GM12874 (cell line): Measurements from ENCODE around the gene SINHCAF.

ENCODE experiments used
- TF ChIP-seq, protein P1 (sequence below): IDR thresholded peaks from 2 replicates; pipeline ENCODE4 v1.5.1; 2011; ENCODE audit warnings: low read depth, mild to moderate bottlenecking, control low read depth, low read length, moderate library complexity; ENCODE audit not compliant: insufficient read depth

Gene SINHCAF

DNA sequence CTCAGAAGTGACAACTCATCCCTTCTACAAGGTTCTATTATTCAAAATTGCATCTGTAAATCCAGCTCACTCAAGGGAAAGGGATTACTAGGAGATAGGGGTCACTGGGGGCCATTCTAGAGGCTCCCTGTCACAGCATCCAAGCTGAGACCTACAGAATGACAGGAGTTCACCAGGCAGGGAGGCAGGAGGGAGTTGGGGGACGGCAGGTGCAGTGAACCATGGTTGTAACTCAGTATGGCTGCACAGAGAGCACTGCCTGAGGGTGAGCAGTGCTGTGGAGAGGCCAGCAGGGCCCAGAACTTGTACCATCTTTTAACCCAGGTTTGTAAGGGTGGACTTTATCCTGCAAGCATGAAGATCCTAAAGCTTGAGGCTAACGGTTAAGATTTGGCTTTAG is 37.9 kb upstream of the SINHCAF start:
- TF ChIP-seq, protein P1, sequence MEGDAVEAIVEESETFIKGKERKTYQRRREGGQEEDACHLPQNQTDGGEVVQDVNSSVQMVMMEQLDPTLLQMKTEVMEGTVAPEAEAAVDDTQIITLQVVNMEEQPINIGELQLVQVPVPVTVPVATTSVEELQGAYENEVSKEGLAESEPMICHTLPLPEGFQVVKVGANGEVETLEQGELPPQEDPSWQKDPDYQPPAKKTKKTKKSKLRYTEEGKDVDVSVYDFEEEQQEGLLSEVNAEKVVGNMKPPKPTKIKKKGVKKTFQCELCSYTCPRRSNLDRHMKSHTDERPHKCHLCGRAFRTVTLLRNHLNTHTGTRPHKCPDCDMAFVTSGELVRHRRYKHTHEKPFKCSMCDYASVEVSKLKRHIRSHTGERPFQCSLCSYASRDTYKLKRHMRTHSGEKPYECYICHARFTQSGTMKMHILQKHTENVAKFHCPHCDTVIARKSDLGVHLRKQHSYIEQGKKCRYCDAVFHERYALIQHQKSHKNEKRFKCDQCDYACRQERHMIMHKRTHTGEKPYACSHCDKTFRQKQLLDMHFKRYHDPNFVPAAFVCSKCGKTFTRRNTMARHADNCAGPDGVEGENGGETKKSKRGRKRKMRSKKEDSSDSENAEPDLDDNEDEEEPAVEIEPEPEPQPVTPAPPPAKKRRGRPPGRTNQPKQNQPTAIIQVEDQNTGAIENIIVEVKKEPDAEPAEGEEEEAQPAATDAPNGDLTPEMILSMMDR = no peak

- TF ChIP-seq, protein P1 = no peak
Measured at GRCh38 chr12:31363416-31363809, 37.5 kb upstream of the SINHCAF start.

GRCh38 chr12:31362759-31363415 is 36.9 kb upstream of the SINHCAF start:
- TF ChIP-seq, protein P1 = no peak

DNA sequence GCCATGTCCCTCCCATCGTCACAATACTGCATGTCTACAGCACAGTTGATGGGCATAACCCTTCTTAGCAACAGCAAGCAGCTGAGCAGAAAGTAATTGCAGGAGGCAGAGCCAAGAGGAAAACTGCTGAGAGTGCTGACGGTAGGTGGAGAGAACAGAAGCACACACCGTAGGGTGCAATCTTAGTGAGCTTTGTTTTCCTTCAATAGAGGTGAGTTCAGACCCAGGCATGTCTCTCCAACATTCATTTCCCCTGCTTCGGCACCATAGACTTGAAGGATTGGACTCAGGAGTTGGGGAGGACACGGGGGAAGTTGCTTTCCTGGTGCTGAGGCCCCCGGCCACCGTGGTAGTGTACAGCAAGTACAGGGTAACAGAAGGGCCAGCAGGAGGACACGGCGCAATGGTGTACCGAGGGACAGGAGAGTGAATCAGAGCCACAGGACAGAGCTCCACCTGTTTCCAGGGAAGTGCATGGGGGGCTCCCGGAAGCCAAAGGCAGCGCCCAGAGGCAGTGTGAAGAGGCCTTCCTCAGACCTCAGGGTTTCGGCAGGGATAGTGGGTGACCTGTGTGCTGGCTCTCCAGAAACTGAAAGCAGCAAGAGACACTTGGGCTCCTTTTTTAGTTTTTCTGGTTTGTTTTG is 36.3 kb upstream of the SINHCAF start:
- TF ChIP-seq, protein P1 = no peak

GRCh38 chr12:31361730-31362114 is 35.8 kb upstream of the SINHCAF start:
- TF ChIP-seq, protein P1 = no peak

DNA sequence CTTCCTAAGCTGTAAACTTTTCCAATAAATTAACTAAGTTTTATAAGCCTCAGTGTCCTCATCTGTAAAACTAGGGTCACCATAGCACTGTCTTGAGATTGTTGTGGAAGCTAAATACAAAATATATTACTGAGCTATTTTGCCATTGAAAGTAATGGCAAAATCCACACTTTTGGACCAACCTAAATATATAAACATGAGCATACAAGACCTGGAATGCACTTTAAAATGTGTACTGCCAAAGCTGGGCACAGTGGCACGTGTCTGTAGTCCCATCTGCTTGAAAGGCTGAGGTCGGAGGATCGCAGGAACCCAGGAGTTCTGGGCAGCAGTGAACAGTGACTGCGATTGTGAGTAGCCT is 29.8 kb upstream of the SINHCAF start:
- TF ChIP-seq, protein P1 = no peak

- TF ChIP-seq, protein P1 = no peak
Measured at GRCh38 chr12:31353750-31354708, 28.1 kb upstream of the SINHCAF start.
